H1 (cell line): Measurements from ENCODE around the gene SPATS2. TPM values are rescaled to one million over a fixed set of nuclear protein-coding genes. Genes with fewer than 3 reads are reported as not detected.

Experiments
- CTCF ChIA-PET: fragments of 300-600 bp; sonication (Branson Sonifier 250); formaldehyde crosslinking; loops from one replicate; lab custom pipeline; 2021; ENCODE audit not compliant: partially characterized antibody; lab: Charles Lee
- POLR2A ChIA-PET: fragments of 300-600 bp; sonication (Branson Sonifier 250); formaldehyde crosslinking; loops from one replicate; lab custom pipeline; 2021; ENCODE audit warnings: inconsistent platforms; ENCODE audit not compliant: partially characterized antibody; lab: Charles Lee
- DNase-seq, 2 experiments: peaks; one replicate each; pipeline versions ENCODE4 v3.0.0 to v3.0.0-alpha.2; 2010 to 2022; ENCODE audit warnings: low spot score in 2 of 2, low read depth in 1 of 2, mixed read lengths in 1 of 2
- FAIRE-seq: peaks from 2 replicates; lab custom pipeline; 2011; peaks lifted over from hg19 to GRCh38; lab: Jason Lieb, UNC
- H2AFZ ChIP-seq: 2 replicates; pipeline ENCODE4 v1.8.1; 2012; ENCODE audit warnings: low read length, inconsistent platforms
- H2AK5ac ChIP-seq: 2 replicates; pipeline ENCODE4 v1.6.1; 2013; ENCODE audit warnings: low read depth, low read length
- H2BK120ac ChIP-seq: replicated peaks from 2 replicates; pipeline ENCODE3; 2013; ENCODE audit warnings: low read depth, low read length, inconsistent platforms
- H2BK12ac ChIP-seq: 2 replicates; pipeline ENCODE4 v1.6.1; 2013; ENCODE audit warnings: low read depth, low read length
- H2BK15ac ChIP-seq: 2 replicates; pipeline ENCODE4 v1.6.1; 2013; ENCODE audit warnings: low read length
- H2BK20ac ChIP-seq: 2 replicates; pipeline ENCODE4 v1.6.1; 2013; ENCODE audit warnings: low read length
- H2BK5ac ChIP-seq: 2 replicates; pipeline ENCODE4 v1.6.1; 2013; ENCODE audit warnings: low read depth, low read length
- H3K14ac ChIP-seq: 2 replicates; pipeline ENCODE4 v1.6.1; 2013; ENCODE audit warnings: inconsistent platforms; ENCODE audit not compliant: insufficient read length
- H3K18ac ChIP-seq: 2 replicates; pipeline ENCODE4 v1.6.1; 2013; ENCODE audit warnings: low read length; ENCODE audit errors: extremely low read depth
- H3K23ac ChIP-seq: 2 replicates; pipeline ENCODE4 v1.6.1; 2013; ENCODE audit warnings: inconsistent platforms; ENCODE audit not compliant: insufficient read length
- H3K23me2 ChIP-seq: 2 replicates; pipeline ENCODE4 v1.6.1; 2013; ENCODE audit warnings: low read depth, low read length
- H3K27ac ChIP-seq: 2 replicates; pipeline ENCODE4 v1.6.1; 2011; ENCODE audit warnings: low read depth, low read length, inconsistent platforms
- H3K27me3 ChIP-seq, 4 experiments: replicated peaks in 1 of 4; 1 replicate in 1 of 4; 2 replicates in 3 of 4; pipeline versions ENCODE4 v1.6.1 to v1.8.1; 2011 to 2013; ENCODE audit warnings: low read length in 3 of 4, mild to moderate bottlenecking in 3 of 4, inconsistent platforms in 2 of 4, mixed read lengths in 2 of 4, moderate library complexity in 1 of 4; ENCODE audit not compliant: control insufficient read depth in 3 of 4, insufficient read depth in 3 of 4; ENCODE audit errors: extremely low read depth in 1 of 4
- H3K36me3 ChIP-seq, 4 experiments: 2 replicates each; pipeline versions ENCODE4 v1.6.1 to v1.8.1; 2011 to 2013; ENCODE audit warnings: mild to moderate bottlenecking in 4 of 4, low read length in 3 of 4, moderate library complexity in 2 of 4, control low read depth in 1 of 4, inconsistent platforms in 1 of 4; ENCODE audit not compliant: insufficient read depth in 4 of 4, control insufficient read depth in 2 of 4
- H3K4ac ChIP-seq: replicated peaks from 2 replicates; pipeline ENCODE3; 2013; ENCODE audit warnings: low read length, low read depth, mixed read lengths, inconsistent platforms; ENCODE audit not compliant: insufficient read length
- H3K4me1 ChIP-seq, 4 experiments: replicated peaks in 1 of 4; 1 replicate in 1 of 4; 2 replicates in 3 of 4; pipeline versions ENCODE4 v1.6.1 to v1.8.1; 2011 to 2013; ENCODE audit warnings: low read length in 3 of 4, inconsistent platforms in 2 of 4, mixed read lengths in 1 of 4; ENCODE audit not compliant: insufficient read depth in 4 of 4, control insufficient read depth in 3 of 4
- H3K4me2 ChIP-seq, 2 experiments: 2 replicates each; pipeline versions ENCODE4 v1.6.1 to v1.8.1; 2011 to 2013; ENCODE audit warnings: low read depth in 2 of 2, low read length in 2 of 2, control low read depth in 1 of 2, inconsistent platforms in 1 of 2, mild to moderate bottlenecking in 1 of 2; ENCODE audit not compliant: insufficient read depth in 1 of 2
- H3K4me3 ChIP-seq, 4 experiments: fragments of 200-600, 300-600 bp in 1 of 4; sonication (generic), shearing (Covaris generic), sonication (Bioruptor Twin) in 1 of 4; 2 replicates each; pipeline versions ENCODE4 v1.5.1 to v1.8.1; 2011 to 2016; ENCODE audit warnings: low read length in 4 of 4, low read depth in 3 of 4, control low read depth in 2 of 4, inconsistent platforms in 2 of 4, mild to moderate bottlenecking in 2 of 4, mixed read lengths in 1 of 4, moderate library complexity in 1 of 4; ENCODE audit not compliant: insufficient read depth in 2 of 4; ENCODE audit errors: extremely low read depth in 1 of 4
- H3K56ac ChIP-seq: replicated peaks from 2 replicates; pipeline ENCODE3; 2013; ENCODE audit warnings: low read depth, mild to moderate bottlenecking, mixed read lengths, low read length, inconsistent platforms; ENCODE audit not compliant: insufficient read length
- H3K79me1 ChIP-seq: 2 replicates; pipeline ENCODE4 v1.6.1; 2013; ENCODE audit warnings: low read depth, low read length, control low read depth
- H3K79me2 ChIP-seq, 2 experiments: 2 replicates each; pipeline versions ENCODE4 v1.6.1 to v1.8.1; 2012 to 2013; ENCODE audit warnings: low read length in 2 of 2, mild to moderate bottlenecking in 2 of 2, inconsistent platforms in 1 of 2; ENCODE audit not compliant: insufficient read depth in 2 of 2, control insufficient read depth in 1 of 2
- H3K9ac ChIP-seq, 4 experiments: replicated peaks in 1 of 4; 1 replicate in 1 of 4; 2 replicates in 3 of 4; pipeline versions ENCODE4 v1.6.1 to v1.8.1; 2011 to 2013; ENCODE audit warnings: low read depth in 3 of 4, low read length in 3 of 4, control low read depth in 2 of 4, mild to moderate bottlenecking in 2 of 4, moderate library complexity in 2 of 4, inconsistent platforms in 1 of 4; ENCODE audit errors: extremely low read depth in 1 of 4
- H3K9me3 ChIP-seq, 2 experiments: 2 replicates each; pipeline versions ENCODE4 v1.6.1 to v1.8.1; 2012 to 2013; ENCODE audit warnings: mild to moderate bottlenecking in 2 of 2, moderate library complexity in 2 of 2, control low read depth in 1 of 2, inconsistent platforms in 1 of 2, low read depth in 1 of 2, low read length in 1 of 2, mixed read lengths in 1 of 2; ENCODE audit not compliant: insufficient read depth in 2 of 2
- H4K20me1 ChIP-seq, 2 experiments: replicated peaks in 1 of 2; 2 replicates each; pipeline versions ENCODE3 to v1.8.1; 2011 to 2013; ENCODE audit warnings: inconsistent platforms in 2 of 2, low read length in 2 of 2, mild to moderate bottlenecking in 1 of 2; ENCODE audit not compliant: insufficient read depth in 2 of 2, control insufficient read depth in 1 of 2
- H4K5ac ChIP-seq: 2 replicates; pipeline ENCODE4 v1.6.1; 2013; ENCODE audit warnings: low read length, low read depth, mixed read lengths, inconsistent platforms; ENCODE audit not compliant: insufficient read length
- H4K8ac ChIP-seq: 2 replicates; pipeline ENCODE4 v1.8.0; 2013; ENCODE audit warnings: mild to moderate bottlenecking, moderate library complexity, low read length, inconsistent platforms; ENCODE audit not compliant: insufficient read depth; ENCODE audit errors: extremely low read depth
- H4K91ac ChIP-seq: replicated peaks from 2 replicates; pipeline ENCODE3; 2013; ENCODE audit warnings: low read length, mixed read lengths, inconsistent platforms; ENCODE audit not compliant: insufficient read length
- MAFK ChIP-seq: IDR thresholded peaks from 2 replicates; pipeline ENCODE4 v1.6.1; 2012; ENCODE audit warnings: low read depth, mild to moderate bottlenecking, improper control_type of control experiment, low read length
- whole genome bisulfite sequencing, 2 experiments: shearing (Covaris generic) in 1 of 2; methylation state at CpG; one replicate each; pipeline versions ENCODE4 v1.1.6 to v1.1.7; 2013 to 2015; ENCODE audit warnings: low lambda C conversion rate in 2 of 2, mixed read lengths in 2 of 2, inconsistent platforms in 1 of 2, low coverage in 1 of 2, missing lambda C conversion rate in 1 of 2; ENCODE audit not compliant: insufficient replicate concordance in 2 of 2, insufficient coverage in 1 of 2, insufficient read length in 1 of 2; ENCODE audit errors: extremely low coverage in 1 of 2, missing lambda C conversion rate in 1 of 2; 5-methylcytosine and 5-hydroxymethylcytosine counted together
- polyA plus RNA-seq, 7 experiments: library from polyadenylated mRNA; depleted of rRNA in 3 of 7; stranded (reverse) in 5 of 7; unstranded in 2 of 7; fragments of >200 nt in 5 of 7; fragments of 200-250 nt in 2 of 7; gene quantifications; 1 replicate in 5 of 7; 2 replicates in 1 of 7; 4 replicates in 1 of 7; pipeline versions ENCODE4 v1.2.1 to v1.2.3, GENCODE V29; 2011 to 2013; ENCODE audit warnings: missing spikeins in 2 of 7, mixed read lengths in 2 of 7
- total RNA-seq: library from RNA; stranded (reverse); fragmentation: NEBNext Ultra II Directional; extraction: Animal tissue kit (Norgen Biotek cat#: 25700); gene quantifications from 2 replicates; pipeline ENCODE4 v1.2.1, GENCODE V29; 2021

The SPATS2 gene
- total and polyA plus RNA-seq, 2 of the 8 experiments (the other 6 are each of a cell fraction or from before 2014, with no cell fraction given) = 19.2 to 24.5 TPM

- no peak for FAIRE-seq
- H3K23ac ChIP-seq = no peak overlapping the region
- no peak for DNase-seq
- peaks cover 3% of the 10 kb centered on the region; the same call in 1 of the 2 replicates for H3K23me2 ChIP-seq
- no peak overlapping the region for H4K8ac ChIP-seq
- H3K79me2 ChIP-seq = peaks cover 0 to 4% of the 10 kb centered on the region in 2 experiments; a peak in 1 of 4 replicates
- H2AK5ac ChIP-seq = no peak overlapping the region
- H2BK5ac ChIP-seq = no peak overlapping the region
- H2BK12ac ChIP-seq = no peak overlapping the region
- H3K79me1 ChIP-seq = no peaks in the 10 kb centered on the region; the same call in 1 of the 2 replicates
- H4K20me1 ChIP-seq = peaks cover 3% of the 10 kb centered on the region in 2 experiments
- H4K91ac ChIP-seq = no peak overlapping the region
- H4K5ac ChIP-seq = no peak overlapping the region
- 94% methylated on average over 5 of the region's 5 CpGs; no CpG with 5 or more reads in 1 of the 2 experiments for WGBS, 2 experiments
- H3K9me3 ChIP-seq = no peaks in the 10 kb centered on the region
- H3K4ac ChIP-seq = no peak overlapping the region
- no peak overlapping the region for H3K14ac ChIP-seq
- H3K9ac ChIP-seq = no peak overlapping the region
- H2BK20ac ChIP-seq = no peak overlapping the region
- no peaks in the 10 kb centered on the region for H3K4me1 ChIP-seq
- POLR2A ChIA-PET = interaction anchor here (0.6 to 1.3 kb wide), 2 partner anchors 70 to 138 kb away, joined by 3 to 8 read pairs; no protein-coding TSS in a partner anchor
- H3K36me3 ChIP-seq = no peaks in the 10 kb centered on the region
- no peak overlapping the region for H3K18ac ChIP-seq
- no peak overlapping the region for H3K27ac ChIP-seq
- CTCF ChIA-PET = interaction anchor here (0.6 to 1.4 kb wide), 6 partner anchors 8 to 205 kb away, joined by 3 to 4 read pairs (median 3); no protein-coding TSS in a partner anchor
- TF ChIP-seq MAFK = no peak
- no peak overlapping the region for H2BK120ac ChIP-seq
- no peaks in the 10 kb centered on the region for H3K27me3 ChIP-seq
- H3K56ac ChIP-seq = no peak overlapping the region
- H2AFZ ChIP-seq = no peak overlapping the region
- no peak overlapping the region for H2BK15ac ChIP-seq
- no peak overlapping the region for H3K4me2 ChIP-seq
- H3K4me3 ChIP-seq = no peak overlapping the region
Measured at GRCh38 chr12:49403971-49404450, 36.7 kb downstream of the SPATS2 start.
